ENCODE data around the gene SLC6A7. TPM values are rescaled to one million over a fixed set of nuclear protein-coding genes. Genes with fewer than 3 reads are reported as not detected.

Gene SLC6A7
- total RNA-seq, 2 experiments from 2014 or later: not detected

Other genes starting within 250 kb of the SLC6A7 start
- not detected for gene PDE6A, start 245.3 kb upstream of the SLC6A7 start, total RNA-seq
- gene SLC26A2, start 229.3 kb upstream of the SLC6A7 start, total RNA-seq: 1 to 10 TPM; 8.8 to 9.3 TPM
- gene TIGD6, start 189.4 kb upstream of the SLC6A7 start, total RNA-seq: 1 to 10 TPM; 2.1 to 2.2 TPM
- gene HMGXB3, start 189.3 kb upstream of the SLC6A7 start, total RNA-seq: 10 to 100 TPM; 29.4 to 31.7 TPM
- gene CSF1R, start 103.5 kb upstream of the SLC6A7 start, total RNA-seq: under 1 TPM; 0.08 to 0.15 TPM
- 1 to 10 TPM; 1.9 to 3.6 TPM for gene PDGFRB, start 34.2 kb upstream of the SLC6A7 start, total RNA-seq
- not detected for gene CDX1, start 23.3 kb upstream of the SLC6A7 start, total RNA-seq
- gene CAMK2A, start 99.7 kb downstream of the SLC6A7 start, total RNA-seq: not detected
- gene ARSI, start 112.8 kb downstream of the SLC6A7 start, total RNA-seq: not detected
- gene TCOF1, start 167.6 kb downstream of the SLC6A7 start, total RNA-seq: 10 to 100 TPM; 69.6 to 72.2 TPM
- gene CD74, start 222.8 kb downstream of the SLC6A7 start, total RNA-seq: 100 to 1,000 TPM; 462 to 507 TPM